IPS-11a (cell line): ENCODE data around the gene CKAP5.
"Not testable (repeated sequence)": the region's sequence is repeated elsewhere in the genome, so short reads cannot be mapped to it uniquely, and the experiment has no call there.

ENCODE experiments used
- H3K4me3 ChIP-seq: one replicate; pipeline ENCODE4 v1.5.1; 2013; ENCODE audit warnings: low read depth, low read length, control low read depth

The CKAP5 gene

DNA sequence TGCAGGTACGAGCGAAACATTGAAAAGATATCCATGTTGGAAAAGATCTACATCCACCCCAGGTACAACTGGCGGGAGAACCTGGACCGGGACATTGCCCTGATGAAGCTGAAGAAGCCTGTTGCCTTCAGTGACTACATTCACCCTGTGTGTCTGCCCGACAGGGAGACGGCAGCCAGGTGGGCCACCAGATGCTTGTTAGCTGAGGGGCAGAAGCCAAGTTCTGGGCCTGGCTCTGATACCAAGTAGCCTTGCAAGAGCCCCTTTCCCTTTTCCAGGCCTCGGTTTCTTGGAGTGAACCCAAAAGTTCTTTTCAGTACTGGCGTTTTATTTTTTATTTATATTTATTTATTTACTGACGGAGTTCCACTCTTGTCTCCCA is 117.4 kb downstream of the CKAP5 start:
- no peak overlapping the region for H3K4me3 ChIP-seq

DNA sequence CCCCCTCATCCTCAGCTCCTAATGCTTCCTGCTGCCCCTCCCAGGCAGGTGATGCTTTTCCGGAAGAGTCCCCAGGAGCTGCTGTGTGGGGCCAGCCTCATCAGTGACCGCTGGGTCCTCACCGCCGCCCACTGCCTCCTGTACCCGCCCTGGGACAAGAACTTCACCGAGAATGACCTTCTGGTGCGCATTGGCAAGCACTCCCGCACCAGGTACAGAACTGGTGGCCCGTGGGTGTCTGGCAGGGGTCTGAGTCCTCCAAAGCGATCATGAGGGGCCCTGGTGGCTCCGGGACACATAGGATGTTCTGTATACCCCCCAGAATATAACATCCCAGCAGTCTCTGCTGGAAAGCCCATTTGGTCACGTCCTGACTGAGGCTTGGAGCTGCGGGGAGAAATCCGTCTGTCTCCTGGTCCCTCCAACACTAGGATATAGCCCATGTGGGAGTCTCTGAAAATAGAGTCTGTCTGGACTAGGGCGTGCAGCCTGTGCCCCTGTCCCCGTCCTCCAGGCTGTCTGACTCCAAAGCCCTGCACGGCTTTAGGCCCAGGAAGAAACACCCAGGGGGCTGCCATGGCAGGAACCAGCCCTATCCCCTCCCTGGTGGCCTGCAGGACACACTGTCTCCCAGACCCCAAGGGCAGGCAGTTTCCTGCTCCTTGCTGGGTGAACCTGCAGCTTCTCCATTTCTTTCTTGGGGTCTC is 118.0 kb downstream of the CKAP5 start:
- no peak overlapping the region for H3K4me3 ChIP-seq

DNA sequence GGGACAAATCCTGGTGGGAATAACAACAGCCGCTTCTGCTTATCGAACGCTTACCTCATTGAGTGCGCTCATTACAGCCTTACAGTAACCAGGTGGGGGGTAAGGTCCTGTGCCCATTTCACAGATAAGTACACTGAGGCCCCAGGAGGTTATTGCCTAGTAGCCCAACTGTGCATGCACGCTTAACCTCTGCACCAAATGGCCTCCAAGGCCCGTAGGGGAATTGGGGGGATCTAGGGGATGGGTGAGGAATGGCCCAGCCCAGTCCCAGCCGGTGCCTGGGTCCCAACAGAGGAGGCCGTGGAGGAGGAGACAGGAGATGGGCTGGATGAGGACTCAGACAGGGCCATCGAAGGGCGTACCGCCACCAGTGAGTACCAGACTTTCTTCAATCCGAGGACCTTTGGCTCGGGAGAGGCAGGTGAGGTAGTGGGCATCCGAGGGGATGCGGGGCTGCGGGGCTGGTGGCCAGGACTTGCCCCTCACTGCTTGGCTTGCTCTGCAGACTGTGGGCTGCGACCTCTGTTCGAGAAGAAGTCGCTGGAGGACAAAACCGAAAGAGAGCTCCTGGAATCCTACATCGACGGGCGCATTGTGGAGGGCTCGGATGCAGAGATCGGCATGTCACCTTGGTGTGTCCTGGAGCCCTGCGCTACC is 119.7 kb downstream of the CKAP5 start:
- H3K4me3 ChIP-seq: no peak overlapping the region

DNA sequence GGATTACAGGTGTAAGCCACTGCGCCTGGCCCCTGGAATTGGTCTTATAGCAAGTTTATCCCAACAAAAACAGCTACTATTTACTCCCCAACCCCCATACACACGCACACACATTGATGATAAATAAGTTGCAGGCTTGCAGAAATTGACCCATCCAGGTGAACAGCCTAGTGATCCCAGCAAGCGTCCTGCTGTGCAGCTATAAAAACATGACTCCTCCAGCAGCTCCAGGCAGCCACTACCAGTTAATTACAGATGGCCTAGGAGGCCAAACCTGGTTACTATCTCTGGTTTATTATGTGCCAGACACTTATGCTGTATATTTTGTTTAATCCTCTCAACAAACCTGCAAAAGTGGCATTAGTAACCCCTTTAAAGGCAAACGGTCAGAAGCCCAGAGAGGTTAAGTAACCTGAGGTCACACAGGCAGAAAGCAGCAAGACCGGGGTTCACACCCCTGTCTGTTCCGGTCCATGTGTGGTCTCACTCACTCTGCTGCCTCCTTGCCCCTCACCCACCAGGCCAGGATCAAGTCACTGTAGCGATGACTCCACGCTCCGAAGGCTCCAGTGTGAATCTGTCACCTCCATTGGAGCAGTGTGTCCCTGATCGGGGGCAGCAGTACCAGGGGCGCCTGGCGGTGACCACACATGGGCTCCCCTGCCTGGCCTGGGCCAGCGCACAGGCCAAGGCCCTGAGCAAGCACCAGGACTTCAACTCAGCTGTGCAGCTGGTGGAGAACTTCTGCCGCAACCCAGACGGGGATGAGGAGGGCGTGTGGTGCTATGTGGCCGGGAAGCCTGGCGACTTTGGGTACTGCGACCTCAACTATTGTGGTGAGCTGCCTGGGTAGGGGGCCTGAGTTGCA is 120.5 kb downstream of the CKAP5 start:
- H3K4me3 ChIP-seq: no peak overlapping the region

DNA sequence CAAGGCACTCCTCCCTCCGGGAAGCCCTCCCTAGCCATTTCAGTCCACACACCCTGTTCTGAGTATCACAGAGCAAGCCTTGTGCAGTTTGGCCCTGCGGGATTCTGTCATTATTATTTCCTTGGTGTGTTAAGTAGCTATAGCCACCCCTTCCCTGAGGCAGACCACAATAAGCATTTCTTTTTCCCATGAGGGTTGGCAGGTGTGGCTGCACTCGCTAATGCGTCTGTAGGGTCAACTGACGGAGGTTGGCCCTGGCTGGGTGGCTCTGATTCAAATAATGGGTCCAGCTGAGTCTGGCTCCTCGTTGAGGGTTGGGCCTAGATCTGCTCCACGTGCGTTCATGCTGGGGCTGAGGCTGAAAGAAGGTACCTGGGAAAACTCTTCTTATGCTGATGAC is 122.0 kb downstream of the CKAP5 start:
- H3K4me3 ChIP-seq: no peak overlapping the region

DNA sequence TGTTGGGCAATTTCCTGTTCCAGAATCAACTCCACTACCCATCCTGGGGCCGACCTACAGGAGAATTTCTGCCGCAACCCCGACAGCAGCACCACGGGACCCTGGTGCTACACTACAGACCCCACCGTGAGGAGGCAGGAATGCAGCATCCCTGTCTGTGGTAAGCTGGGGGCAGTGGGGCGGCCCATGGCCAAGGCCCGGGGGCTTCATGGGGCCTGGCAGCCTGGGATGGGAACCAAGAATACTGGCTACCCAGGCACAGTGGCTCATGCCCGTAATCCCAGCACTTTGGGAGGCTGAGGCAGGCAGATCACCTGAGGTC is 122.8 kb downstream of the CKAP5 start:
- no peak overlapping the region for H3K4me3 ChIP-seq

DNA sequence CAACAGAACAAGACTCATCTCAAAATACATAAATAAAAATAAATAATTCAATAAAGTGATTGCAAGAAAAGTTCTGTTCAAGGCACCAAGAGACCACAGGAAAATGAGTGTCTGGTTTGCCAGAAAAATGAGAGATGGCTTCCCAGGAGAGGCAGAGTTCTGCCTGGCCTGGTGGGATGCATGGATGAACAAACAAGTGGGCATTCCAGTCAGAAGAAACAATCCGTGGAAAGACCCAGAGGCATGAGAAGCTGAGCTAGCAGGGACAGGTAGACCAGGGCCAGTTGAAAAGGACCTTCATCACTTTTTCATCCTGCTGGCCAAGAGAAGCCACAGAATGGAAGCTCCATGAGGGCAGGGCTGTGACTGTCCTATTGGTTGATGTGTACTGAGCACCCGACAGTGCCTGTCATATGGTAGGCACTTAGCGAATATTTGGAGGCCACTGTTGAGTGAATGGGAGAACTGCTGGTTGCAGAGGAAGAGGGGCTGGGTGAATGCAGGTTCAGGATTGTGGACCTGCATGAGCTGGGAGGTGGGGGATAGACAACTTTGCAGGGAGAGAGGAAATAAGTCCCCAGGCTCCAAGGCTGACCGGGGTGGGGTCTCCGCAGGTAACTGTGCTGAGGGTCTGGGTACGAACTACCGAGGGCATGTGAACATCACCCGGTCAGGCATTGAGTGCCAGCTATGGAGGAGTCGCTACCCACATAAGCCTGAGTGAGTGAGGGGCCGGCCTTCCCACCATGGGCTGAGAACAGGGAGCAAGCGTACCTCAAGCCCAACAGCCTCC is 123.3 kb downstream of the CKAP5 start:
- H3K4me3 ChIP-seq: no peak overlapping the region

DNA sequence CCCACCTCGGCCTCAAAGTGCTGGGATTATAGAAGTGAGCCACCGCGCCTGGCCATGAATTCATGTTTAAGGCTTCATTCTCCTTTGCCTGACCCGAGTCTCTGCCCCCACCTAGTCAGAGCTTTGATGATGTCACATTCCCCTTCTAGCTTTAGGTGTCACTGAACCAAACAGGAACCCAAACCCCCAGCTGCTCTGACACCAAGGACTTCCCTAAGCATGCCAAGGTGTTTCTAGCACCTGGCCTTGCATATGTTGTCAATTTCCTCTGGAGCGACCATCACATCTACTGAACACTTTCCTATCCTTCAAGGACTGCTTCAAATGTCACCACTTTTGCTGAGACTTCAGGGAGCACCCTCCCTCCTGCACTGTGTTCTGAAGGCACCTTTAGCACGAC is 124.8 kb downstream of the CKAP5 start:
- no peak overlapping the region for H3K4me3 ChIP-seq

DNA sequence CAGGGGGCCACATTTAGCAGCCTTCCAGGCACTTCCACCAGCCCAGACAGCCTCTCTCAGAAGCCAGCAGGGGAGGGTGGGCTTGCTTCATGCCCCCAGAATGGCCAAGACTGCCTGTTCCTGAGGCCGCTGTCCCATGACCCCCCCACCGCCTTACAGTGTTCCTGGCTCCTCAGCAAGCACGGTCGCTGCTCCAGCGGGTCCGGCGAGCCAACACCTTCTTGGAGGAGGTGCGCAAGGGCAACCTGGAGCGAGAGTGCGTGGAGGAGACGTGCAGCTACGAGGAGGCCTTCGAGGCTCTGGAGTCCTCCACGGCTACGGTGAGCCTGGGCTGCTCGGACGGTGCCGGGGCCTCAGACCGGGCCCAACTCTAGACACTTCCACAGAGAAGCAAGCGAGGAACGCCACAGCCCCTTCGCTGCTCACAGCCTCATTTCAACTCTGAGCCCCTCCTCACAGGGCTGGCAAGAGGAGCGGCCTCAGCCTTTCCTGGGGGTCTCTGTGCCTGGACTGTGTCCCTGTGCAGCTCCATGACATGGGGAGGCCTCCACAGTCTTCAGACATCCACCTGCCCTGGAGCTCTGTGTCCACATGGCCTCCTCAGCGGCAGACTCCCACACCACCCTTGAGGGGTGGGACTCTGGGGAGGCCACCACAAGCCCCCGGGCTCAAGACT is 126.4 kb downstream of the CKAP5 start:
- no peak overlapping the region for H3K4me3 ChIP-seq

DNA sequence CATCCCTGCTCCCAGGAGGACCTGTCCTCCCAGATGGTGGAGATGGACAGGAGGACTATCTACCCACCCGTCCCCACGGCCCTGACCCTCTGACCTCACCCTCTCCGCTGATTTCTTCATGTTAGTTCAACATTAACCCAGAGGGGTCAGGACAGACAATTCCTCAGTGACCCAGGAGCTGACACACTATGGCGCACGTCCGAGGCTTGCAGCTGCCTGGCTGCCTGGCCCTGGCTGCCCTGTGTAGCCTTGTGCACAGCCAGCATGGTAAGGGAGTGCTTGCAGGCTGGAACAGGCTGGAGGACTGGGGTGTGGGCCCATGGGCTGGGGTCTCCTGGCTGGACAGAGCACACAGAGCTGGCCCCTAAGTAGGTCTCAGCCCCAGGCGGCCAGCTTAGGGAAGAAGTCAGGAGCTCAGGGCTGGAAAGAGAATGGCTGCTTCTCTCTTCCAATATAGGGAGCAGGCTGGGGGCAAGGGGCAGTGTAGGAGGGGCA is 127.0 kb downstream of the CKAP5 start, which contains the start of gene F2:
TSS of gene F2 (plus strand) at position 166 of the 495 bp plus-strand sequence. CDS start at position 189, 23 bp downstream.
- no peak within 1 kb of the TSS for H3K4me3 ChIP-seq

DNA sequence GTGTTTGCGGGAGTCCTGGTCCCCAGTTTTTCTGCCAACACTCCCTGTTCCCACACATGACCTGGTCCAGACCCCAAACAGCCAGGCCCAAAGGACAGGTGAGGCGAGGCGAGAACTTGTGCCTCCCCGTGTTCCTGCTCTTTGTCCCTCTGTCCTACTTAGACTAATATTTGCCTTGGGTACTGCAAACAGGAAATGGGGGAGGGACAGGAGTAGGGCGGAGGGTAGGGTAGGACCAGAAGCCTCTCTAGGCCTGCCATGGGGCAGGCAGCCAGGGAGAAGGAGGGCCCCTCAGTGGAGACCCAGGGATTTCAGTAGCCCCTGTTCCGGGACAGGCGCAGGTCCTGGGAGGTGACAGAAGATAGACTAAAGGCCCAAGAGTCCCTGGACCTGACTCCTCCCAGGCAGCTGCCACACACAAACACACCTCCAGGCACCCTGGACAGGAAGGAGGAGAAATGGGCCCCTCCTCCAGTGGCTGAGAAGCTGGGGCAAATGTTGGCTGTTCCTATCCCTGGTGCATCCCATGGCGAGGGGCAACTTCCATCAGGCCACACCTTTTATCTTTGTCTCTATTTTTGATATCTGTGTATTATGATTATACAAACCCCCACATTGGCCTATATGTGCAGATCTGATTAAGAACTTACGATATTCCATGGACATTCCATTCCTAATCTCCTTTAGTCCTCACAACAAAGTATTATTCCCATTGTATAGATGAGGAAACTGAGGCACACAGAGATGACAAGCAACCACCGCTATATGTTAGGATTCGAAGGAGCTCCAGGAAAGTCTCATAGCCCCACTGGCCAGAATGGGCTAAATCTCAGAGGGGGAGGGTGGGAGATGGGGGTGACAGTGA is 127.7 kb downstream of the CKAP5 start:
- H3K4me3 ChIP-seq: no peak overlapping the region

DNA sequence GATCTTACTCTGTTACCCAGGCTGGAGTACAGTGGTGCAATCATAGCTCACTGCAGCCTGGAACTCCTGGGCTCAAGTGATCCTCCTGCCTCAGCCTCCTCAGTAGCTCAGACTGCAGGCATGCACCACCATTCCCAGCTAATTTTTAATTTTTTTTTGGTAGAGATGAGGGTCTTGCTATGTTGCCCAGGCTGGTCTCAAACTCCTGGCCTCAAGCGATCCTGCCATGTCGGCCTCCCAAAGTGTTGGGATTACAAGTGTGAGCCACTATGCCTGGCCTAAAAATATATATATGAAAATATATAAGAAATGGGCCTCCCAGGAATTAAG is 128.3 kb downstream of the CKAP5 start:
- not testable (repeated sequence) for H3K4me3 ChIP-seq

DNA sequence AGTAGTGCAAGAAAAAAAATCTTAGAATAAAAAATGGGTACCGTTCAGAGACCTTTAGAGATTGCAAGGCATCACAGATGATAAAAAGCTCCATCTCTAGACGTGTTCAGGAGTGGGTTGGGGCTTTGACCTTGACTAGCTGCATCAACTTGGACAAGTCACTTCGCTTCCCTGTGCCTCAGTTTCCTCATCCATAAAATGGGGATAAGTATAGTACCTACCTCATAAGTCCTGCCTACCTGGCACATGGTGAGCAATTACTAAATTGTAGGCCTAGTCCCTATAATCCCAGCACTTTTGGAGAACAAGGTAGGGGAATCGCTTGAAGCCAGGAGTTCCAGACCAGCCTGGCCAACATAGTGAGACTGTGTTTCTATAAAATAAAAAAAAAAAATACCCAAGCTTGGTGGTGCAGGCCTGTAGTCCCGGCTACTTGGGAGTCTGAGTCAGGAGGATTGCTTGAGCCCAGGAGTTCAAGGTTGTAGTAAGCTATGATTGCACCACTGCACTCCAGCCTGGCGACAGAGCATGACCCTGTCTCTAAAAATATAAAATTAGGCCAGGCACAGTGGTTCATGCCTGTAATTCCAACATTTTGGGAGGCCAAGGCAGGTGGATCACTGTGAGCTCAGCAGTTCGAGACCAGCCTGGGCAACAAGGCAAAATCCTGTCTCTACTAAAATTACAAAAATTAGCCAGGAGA is 133.1 kb downstream of the CKAP5 start:
- H3K4me3 ChIP-seq: no peak overlapping the region

DNA sequence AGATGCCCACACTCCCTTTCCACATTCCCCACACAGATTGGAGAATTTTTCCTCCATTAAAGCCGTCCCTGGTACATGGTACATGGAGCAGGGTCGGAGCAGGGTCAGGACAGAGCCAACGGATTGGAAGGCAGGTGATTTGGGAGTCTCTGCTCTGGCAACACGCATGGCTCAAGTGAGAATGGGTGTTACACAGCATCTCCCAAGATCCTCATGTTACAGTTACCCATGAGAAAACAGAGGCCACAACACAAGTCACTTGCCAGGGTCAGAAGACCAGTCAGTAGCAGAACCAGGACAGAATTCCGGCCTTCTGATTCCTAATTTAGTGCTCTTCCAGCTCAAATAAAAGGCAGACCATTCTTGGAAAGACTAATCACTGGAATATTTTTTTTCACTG is 134.8 kb downstream of the CKAP5 start:
- no peak overlapping the region for H3K4me3 ChIP-seq

DNA sequence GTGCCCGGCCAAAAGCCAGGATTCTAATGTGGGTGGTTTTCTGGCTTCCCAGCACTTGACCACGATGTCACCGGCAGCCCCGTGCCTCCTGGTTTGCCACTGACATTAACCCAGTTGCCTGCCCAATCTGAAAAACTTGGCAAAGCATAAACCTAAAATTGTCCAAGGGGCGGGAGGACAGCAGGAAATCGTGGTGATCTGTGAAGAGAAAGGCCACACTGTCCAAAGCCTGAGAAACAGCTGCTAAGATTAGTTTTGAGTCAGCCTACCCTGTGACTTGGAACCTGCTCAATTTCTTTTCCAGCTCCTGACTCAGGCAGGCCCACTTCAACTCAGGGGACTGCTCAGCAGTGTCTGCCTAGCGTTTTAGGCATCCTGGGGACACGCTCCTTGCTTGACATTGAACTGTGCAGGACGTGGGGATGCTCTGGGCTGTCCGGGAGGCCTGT is 135.2 kb downstream of the CKAP5 start:
- H3K4me3 ChIP-seq: no peak overlapping the region

DNA sequence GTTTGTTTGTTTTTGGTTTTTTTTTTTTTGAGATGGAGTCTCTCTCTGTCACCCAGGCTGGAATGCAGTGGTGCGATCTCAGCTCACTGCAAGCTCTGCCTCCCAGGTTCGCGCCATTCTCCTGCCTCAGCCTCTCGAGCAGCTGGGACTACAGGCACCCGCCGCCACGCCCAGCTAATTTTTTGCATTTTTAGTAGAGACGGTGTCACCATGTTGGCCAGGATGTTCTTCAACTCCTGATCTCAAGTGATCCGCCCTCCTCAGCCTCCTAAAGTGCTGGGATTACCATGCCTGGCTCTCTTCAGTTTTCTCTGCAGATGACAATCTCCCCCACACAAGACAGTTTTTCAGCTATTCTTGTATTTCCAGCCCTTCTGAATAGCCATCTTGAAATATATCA is 136.7 kb downstream of the CKAP5 start:
- H3K4me3 ChIP-seq: not testable (repeated sequence)

DNA sequence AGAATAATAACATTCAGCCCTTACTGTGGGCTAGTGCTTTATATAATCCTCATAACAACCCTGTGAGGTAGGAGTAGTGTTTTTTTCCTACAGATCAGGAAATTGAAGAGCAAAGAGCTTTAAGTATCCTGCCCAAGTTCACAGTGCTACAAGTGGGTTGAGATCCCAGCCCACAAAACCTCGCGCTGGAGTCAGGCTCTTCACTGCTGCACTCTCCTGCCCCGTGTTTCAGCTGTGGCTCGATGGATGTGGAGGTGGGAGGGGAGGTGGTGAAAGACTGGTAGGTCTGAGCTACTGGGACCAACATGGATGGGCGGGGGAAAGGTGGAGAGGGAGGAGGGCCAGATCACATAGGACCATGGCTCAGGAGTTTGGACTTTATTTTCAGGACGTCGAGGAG is 139.2 kb downstream of the CKAP5 start:
- H3K4me3 ChIP-seq: no peak overlapping the region

DNA sequence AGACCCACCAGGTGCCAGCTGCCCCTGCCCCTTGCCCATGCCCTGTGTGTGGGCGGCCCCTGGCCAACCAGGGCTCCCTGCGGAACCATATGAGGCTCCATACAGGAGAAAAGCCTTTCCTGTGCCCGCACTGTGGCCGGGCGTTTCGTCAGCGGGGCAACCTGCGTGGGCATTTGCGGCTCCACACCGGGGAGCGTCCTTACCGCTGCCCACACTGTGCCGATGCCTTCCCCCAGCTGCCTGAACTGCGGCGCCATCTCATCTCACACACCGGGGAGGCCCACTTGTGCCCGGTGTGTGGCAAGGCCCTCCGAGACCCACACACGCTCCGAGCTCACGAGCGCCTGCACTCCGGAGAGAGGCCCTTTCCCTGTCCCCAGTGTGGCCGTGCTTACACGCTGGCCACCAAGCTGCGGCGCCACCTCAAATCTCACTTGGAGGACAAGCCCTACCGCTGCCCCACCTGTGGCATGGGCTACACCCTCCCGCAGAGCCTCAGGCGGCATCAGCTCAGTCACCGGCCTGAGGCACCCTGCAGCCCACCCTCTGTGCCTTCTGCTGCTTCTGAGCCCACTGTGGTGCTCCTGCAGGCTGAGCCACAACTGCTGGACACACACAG is 140.9 kb downstream of the CKAP5 start:
- H3K4me3 ChIP-seq: no peak overlapping the region
